Measurements from ENCODE around the gene MPND.

DNA sequence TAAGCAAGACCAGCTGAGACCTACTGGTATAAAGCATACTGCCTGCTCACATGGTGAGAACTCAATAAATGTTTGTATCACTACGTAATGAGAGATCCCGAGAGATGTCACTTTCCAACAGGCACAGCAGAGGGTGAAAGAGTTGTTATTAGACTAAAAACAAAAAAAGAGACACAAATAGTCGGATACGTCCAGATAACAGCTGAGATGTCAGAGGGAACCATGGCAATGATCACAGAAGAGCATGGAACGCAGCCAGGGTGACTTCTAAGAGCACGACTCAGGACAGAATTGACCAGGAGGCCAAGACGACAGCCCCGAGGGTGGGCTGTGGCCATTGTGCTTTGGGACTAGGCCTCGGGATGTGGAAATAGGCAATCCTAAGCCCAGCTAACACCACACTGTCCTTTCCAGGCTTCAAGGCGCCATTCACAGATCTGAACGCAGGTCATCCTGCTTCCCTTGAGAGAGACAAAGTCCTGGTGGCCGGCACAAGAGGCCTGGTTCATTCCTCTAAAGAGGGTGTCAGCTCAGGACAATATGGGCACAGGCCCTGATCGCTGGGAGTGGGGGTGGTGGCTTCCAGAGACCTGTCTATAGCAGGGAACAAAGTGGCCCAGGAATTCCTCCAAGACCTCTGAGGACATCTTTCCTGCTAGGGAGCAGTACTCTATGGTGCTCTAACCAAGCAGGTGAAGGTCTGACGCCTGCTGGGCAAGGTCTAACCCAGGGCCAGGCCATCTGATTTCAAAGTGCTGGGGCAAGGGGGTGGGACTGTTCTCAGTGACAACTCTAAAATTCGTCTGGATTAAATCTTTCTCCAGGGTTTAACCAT lies 53.8 kb downstream of the MPND start:
- no peak for TF ChIP-seq CTCF (IDR thresholded peaks at IDR 0.05)
- TF ChIP-seq POLR2A (IDR thresholded peaks at IDR 0.05): no peak
